T-helper 2 cell (primary cell): ENCODE measurements around the gene CARM1.

Experiments used
- DNase-seq, 5 experiments: peaks; one replicate each; pipeline versions ENCODE4 v3.0.0 to v3.0.0-alpha.2; 2012 to 2022

CARM1 gene

DNA sequence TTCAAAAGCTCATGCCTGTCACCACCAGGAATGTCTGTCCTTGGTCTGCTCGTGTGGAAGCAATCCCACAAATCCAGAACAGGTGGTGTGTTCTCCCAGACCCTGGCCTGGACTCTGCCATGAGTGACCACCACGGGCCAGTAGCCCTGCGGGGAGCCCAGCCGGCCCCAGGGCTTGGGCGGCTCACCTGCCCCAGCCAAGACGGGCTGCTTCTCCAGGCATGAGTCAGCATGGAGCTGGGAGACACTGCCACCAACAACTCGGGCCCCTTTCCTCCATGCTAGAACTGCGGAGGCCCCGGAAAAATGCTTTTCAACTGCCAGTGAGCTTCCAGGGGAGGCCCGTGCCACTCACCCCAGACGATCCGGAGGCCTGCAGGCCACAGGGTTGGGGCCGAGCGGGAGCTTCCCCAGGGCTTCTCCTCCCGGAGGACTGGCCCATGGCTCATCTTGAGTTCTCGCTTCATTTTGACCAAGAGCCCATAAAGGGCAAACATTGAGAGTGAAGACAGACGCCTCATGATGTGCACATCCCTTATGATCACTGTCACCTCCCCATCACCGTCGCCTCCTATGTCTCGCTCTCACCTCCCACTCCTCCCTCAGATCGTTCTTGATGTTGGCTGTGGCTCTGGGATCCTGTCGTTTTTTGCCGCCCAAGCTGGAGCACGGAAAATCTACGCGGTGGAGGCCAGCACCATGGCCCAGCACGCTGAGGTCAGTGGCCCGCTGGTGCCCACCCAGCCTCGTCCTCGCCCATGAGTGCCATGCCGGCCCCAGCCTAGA lies 40.4 kb downstream of the CARM1 start:
- DNase-seq = no peak

DNA sequence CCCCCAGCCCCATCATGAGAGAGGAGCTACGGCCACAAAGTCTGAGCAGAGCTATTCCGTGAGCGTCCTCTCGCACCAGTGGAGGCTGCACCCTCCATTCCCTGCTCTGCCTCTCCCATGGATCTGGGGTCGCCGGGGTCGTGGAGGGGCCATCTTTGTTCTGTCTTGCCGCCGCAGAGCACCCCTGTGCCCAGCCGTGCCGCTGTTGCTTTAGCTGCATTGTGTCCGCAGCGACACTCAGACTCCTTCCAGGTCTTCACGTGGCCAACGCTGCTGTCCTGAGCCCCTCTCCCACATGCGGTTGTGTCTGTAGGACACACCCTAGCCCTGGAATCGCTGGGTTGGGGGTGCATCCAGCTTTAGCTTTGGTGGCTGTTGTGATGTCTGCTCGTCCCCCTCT lies 41.3 kb downstream of the CARM1 start:
- no peak for DNase-seq

DNA sequence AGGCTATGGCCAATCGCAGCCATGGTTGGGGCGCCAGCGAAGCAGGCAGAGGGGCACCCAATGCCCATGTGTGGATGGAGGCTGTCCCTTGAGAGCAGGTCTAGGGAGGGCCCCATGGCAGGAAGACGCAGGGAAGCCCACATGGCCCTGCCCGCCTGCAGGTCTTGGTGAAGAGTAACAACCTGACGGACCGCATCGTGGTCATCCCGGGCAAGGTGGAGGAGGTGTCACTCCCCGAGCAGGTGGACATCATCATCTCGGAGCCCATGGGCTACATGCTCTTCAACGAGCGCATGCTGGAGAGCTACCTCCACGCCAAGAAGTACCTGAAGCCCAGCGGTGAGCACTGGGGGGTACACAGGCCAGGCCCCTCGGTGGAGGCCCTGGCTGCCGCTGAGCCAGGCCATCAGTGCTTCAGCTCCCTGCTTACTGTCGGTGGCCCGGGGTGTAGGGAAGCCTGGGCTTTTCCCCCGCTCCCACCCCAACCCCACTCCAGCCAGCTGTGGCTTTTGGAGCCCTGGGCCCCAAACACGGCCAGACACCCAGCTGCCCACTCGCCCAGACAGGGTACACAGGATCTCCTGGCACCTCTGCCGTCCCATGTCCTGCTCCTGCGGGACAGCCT lies 42.5 kb downstream of the CARM1 start:
- DNase-seq = no peak

DNA sequence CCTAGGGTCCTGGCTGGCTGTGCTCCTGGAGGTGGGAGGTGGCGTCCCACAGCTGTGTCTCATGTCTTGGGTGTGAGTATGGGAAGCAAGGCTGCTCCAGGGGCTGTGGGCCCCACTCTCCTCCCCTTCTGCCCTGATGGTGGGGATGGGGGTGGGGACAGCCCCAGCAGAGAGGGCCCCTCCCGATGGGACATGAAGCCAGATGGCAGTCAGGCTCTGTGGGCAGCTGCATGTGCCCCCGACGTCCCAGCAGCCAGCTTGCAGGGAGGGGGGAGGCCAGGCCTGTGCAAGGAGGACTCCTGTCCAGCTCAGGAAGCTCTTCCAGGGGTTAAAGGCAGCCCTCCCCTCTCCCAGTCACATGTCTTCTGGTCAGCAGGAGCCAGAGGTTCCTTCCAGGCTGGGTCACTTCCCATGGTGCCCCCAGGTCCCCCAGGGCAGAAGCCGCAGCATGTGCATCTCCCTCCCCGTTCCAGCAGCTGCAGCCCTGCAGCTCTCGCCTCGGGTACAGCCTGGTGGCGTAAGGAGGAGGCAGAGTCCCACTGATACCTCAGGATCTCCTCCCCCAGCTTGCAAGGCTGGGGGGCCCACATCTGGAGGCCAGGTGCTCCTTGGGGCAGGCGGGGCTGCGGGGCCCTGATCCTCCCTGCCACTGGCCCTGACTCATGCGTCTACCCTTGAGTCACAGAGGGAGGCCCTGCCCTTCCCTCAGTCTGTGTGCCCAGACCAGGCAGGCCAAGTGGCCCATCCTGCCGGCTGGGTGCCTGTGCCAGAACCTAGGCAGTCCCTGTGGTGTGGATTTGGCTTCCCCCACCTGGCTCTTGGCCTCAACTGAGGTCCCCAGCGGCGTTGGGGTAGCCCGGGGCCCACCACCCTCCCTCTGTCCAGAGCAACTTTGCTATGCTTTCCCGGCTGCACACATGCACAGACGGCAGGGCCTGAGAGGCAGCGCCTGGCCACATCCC lies 44.1 kb downstream of the CARM1 start:
- no peak for DNase-seq

DNA sequence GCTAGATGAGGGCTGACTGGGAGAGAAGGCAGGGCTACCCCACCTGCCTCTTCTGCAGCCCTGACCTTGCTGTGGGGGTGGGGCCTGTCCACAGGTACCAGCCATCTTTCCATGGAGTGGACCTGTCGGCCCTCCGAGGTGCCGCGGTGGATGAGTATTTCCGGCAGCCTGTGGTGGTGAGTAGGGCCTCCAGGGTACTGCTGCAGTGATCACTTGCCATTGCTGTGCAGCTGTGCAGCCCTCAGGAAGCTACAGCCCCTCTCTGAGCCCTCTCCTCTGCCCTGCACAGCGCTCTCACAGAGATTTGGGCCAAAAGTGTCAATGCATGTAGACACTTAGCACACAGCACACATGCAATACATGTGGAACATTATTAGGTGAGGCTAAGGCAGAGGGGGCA lies 45.2 kb downstream of the CARM1 start:
- DNase-seq = no peak

DNA sequence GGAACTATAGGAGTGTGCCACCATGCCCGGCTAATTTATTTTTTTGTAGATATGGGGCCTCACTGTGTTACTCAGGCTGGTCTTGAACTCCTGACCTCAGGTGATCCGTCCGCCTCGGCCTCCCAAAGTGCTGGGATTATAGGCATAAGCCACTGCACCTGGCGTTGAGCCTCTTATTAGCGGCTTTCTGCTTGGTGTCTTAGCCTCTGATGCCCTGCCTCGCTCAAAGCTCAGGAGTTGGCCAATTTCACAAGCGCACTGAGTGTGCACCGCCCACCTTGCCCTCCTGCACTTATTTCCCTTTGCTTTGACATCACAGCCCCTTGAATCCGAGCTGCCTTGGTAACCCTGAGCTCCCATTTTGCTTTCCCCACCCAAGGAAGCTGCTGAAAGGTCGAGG lies 47.0 kb downstream of the CARM1 start:
- no peak for DNase-seq

DNA sequence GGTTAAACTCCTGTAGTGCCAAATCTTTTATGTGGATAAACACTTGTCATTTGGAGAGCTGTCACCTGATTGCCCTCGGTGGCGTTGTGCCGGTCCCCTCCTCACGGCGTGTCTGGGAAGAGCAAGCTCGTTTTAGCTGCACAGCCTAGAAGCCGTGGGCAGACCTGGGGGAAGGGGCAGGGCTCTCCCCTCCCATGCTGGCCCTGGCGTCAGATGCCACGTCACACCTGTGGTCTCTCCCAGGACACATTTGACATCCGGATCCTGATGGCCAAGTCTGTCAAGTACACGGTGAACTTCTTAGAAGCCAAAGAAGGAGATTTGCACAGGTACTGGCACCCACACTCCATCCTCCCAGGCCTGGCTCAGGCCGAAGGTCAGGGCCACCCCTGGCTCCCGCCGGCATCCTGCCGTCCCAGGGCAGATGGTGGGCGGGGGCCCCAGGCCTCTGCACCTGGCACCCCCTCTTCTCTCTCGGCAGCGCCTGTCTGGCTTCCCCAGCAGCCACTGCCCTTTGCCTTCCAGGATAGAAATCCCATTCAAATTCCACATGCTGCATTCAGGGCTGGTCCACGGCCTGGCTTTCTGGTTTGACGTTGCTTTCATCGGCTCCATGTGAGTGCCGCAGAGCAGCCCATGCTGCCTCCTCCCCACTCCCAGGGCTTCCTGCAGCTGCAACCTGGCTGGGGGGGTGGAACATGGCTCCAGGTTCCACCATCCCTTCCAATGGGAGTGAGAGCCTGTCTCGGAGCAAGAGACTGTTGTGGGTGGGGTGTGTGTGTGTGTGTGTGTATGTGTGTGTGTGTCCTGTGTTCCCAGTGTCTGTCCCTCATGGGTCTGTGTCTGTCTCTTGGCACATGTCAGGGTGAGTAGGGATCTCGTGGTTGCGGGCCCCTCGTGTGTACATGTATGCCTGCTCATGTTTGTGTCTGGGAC lies 48.3 kb downstream of the CARM1 start:
- no peak for DNase-seq

DNA sequence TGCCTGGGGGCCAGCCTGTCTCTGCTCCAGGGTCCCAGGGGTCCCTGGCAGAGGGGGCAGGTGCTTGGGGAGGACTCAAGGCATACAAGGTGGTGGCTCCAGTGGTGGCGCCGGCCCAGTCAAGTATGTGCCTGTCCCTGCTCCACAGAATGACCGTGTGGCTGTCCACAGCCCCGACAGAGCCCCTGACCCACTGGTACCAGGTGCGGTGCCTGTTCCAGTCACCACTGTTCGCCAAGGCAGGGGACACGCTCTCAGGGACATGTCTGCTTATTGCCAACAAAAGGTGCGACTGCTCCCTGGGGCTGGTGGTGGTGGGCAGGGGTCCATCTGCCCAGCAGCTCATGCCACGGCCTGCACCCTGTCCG lies 48.9 kb downstream of the CARM1 start:
- no peak for DNase-seq

DNA sequence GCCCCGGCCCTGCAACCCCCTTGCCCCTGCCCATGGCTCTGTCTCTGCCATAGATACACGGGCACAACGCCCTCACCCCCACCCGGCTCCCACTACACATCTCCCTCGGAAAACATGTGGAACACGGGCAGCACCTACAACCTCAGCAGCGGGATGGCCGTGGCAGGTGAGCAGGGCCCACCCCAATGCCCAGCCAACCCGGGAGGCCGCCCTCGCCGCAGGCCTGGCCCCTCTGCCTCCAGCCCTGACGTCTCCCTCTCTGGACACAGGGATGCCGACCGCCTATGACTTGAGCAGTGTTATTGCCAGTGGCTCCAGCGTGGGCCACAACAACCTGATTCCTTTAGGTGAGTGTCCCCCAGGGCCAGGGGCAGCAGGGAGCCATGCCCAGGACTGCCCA lies 49.4 kb downstream of the CARM1 start:
- no peak for DNase-seq

DNA sequence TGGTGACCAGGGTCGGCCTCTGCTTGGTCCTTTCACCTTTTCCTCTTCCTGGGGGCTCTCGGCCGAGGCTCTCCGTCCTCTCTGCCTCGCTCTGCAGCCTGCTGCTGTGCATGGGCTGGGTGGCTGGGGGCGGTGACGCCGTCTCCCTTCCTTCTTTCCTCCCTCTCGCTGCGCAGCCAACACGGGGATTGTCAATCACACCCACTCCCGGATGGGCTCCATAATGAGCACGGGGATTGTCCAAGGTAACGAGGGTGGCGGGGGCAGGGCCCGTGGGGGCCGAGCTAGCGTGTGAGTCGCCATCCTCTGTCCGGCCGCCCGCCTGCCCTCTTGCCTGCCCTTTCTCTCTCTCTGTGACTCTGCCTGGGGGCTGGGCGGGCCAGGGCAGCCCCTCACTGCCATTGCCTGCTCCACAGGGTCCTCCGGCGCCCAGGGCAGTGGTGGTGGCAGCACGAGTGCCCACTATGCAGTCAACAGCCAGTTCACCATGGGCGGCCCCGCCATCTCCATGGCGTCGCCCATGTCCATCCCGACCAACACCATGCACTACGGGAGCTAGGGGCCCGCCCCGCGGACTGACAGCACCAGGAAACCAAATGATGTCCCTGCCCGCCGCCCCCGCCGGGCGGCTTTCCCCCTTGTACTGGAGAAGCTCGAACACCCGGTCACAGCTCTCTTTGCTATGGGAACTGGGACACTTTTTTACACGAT lies 50.0 kb downstream of the CARM1 start:
- DNase-seq = no peak

DNA sequence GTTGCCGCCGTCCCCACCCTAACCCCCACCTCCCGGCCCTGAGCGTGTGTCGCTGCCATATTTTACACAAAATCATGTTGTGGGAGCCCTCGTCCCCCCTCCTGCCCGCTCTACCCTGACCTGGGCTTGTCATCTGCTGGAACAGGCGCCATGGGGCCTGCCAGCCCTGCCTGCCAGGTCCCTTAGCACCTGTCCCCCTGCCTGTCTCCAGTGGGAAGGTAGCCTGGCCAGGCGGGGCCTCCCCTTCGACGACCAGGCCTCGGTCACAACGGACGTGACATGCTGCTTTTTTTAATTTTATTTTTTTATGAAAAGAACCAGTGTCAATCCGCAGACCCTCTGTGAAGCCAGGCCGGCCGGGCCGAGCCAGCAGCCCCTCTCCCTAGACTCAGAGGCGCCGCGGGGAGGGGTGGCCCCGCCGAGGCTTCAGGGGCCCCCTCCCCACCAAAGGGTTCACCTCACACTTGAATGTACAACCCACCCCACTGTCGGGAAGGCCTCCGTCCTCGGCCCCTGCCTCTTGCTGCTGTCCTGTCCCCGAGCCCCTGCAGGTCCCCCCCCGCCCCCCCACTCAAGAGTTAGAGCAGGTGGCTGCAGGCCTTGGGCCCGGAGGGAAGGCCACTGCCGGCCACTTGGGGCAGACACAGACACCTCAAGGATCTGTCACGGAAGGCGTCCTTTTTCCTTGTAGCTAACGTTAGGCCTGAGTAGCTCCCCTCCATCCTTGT lies 50.7 kb downstream of the CARM1 start:
- DNase-seq = no peak

DNA sequence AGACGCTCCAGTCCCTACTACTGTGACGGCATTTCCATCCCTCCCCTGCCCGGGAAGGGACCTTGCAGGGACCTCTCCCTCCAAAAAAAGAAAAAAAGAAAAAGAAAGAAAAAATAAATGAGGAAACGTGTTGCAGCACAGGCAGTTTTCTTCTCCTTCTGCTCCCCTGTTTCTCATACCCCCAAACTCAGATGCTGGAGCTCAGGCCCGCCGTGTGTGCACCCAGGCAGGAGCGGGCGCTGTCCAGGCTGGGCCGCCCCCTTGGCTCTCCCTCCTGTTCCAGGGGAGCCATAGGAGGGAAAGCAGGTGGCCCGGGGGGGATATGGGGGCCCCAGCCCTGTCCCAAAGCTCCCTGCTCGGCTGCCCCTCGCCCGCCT lies 51.3 kb downstream of the CARM1 start:
- no peak for DNase-seq

DNA sequence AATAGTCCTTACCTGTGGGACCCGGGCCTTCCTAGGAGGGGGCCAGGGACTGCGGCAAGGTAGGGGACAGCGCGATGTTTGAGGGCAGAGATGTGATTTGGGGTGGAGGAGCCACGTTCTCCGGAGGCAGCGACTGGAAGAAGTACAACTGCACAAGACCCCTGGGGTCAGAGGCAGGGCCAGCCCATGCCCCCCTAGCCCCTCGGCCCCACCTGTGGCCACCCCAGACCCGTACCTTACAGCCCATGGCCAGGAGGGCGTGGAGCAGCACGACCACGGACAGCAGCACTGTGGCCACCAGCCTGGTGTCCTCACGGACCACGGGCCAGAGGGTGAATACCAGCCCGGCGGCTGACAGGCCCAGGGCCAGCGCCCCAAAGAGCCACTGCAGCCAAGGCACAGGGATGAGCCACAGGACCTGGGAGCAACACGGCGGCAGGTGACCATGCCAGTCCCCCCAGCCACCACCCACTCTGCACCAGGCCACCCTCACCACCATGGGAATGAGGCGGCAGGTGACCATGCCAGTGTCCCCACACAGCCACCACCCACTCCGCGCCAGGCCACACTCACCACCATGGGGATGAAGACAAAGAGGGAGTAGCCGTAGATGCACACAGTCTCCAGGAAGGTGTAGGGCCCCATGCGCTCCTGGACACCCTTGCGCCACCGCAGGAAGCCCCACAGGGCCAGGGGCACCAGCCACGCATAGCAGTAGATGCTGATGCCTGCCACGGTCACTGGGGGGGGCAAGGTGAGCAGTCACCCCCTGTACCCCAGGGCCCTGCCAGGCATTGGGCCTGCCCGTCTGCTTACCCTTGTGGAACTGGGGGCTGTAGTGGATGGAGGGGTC lies 52.1 kb downstream of the CARM1 start:
- no peak for DNase-seq

DNA sequence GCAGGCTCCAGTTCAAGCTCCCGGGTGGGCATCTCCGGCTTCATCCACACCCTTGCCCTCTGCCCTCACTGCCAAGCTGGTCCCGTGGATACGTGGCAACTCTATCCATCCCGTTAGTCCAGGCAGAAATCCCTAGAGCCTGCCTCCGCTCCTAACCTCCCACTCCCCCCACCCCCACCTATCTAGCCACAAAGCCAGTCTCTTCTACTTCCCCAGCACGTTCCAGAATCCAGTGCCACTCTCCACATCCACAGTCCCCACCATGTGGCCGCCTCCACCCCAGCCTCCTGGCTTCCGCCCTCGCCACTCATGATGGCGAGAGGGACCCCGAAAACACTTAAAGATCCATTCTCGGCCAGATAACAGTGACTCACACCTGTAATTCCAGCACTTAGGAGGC lies 53.2 kb downstream of the CARM1 start:
- DNase-seq = no peak

DNA sequence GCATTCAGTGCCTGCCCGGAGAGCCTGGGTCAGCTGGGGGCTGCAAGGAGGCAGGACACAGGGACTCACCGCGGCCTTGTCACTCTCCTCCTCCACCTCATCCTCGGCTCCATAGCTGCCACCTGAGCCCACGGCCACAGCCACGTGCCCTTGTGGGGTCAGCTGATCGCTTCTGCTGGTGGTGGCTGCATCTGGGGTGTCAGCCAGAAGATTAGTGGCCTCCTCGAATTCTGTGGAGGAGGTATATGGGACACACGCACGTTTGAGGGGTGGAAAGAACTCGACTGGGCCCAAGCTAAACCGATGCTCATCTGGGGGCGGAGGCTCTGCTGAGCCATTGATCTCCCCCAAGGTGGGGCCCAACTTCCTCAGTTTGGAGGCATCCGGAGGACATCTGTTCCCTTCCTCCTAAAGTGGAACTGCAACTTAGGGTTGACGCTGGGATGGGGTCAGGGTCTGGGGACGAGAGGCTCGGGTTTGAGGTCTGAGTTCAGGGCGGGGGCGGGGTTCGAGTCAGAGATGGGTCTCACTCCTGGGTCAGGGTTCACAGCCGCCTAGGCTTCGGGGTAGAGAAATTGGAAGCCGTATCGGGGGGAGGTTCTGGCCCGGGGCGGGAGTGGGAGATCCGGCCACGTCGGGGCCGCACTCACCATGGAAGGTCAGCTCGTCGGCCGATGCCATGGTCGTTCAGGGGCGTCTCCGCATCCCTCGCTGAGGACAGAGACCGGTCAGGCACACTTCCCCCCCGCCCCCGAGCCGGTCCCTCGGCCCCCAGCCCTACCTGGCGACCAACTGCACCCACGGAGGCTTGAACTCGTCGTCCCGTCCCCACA lies 56.6 kb downstream of the CARM1 start:
- no peak for DNase-seq

DNA sequence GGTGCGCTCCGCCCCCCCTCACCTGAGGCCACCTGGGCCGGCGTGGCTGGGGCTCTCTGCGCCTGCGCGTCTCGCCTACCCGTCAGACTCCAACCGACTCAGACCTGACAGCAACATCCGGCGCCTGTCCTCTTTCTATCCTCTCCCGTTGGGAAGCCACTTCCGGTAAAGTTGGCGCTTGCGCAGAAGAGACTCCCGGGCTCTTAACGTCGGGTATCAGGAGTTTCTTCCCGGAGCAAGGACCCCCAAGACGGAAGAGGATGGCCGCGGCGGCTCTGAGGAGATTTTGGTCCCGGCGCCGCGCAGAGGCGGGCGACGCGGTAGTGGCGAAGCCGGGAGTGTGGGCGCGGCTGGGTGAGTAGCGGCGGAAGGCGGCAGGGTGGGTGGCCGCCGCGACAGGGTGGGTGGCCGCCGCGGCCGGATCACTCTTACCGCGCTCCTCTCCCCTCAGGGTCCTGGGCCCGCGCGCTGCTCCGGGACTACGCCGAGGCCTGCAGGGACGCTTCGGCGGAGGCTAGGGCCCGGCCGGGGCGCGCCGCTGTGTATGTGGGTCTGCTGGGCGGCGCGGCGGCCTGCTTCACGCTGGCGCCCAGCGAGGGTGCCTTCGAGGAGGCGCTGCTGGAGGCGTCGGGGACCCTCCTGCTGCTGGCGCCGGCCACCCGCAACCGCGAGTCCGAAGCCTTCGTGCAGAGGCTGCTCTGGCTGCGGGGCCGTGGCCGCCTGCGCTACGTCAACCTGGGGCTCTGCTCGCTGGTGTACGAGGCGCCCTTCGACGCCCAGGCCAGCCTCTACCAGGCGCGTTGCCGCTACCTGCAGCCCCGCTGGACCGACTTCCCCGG lies 57.4 kb downstream of the CARM1 start, which contains the start of the genes TIMM29 and YIPF2:
Gene TIMM29 (plus strand): TSS at position 249 of the 839 bp plus-strand sequence. CDS start 12 bp downstream, at position 261.
Gene YIPF2 (minus strand): TSS at position 77 of the 839 bp plus-strand sequence. CDS start 229 bp downstream, outside the sequence.
- DNase-seq = peak; percentile 73 to 96 (median 90)

DNA sequence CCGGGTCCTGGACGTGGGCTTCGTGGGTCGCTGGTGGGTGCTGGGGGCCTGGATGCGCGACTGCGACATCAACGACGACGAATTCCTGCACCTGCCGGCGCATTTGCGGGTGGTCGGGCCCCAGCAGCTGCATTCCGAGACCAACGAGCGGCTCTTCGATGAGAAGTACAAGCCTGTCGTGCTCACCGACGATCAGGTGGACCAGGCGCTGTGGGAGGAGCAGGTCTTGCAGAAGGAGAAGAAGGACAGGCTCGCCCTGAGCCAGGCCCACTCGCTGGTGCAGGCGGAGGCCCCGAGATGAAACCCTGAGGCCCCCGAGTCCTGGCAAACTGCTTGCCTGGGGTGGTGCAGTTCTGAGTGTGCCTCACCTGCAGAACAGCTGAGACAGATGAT lies 58.0 kb downstream of the CARM1 start:
- DNase-seq = no peak
